Stimulated activated CD4-positive, alpha-beta T cell treated with anti-CD3 and anti-CD28 coated beads, Interleukin-15, amount 100 ng/mL, for 1 hour (primary cell): ENCODE data around the gene SP140.
"Not testable (repeated sequence)": the region's sequence is repeated elsewhere in the genome, so short reads cannot be mapped to it uniquely, and the experiment has no call there.

ENCODE experiments used
- DNase-seq, 2 donors: peaks; one replicate each; pipeline ENCODE4 v3.0.0-alpha.2; 2020; ENCODE audit warnings: low read depth in 1 of 2, low spot score in 1 of 2

Gene SP140

GRCh38 chr2:230282936-230283335 is 57.4 kb downstream of the SP140 start:
- DNase-seq: no peak

- no peak for DNase-seq
Observed at GRCh38 chr2:230286048-230286447, 60.5 kb downstream of the SP140 start.

- DNase-seq: not testable (repeated sequence)
Observed at GRCh38 chr2:230289311-230289710, 63.8 kb downstream of the SP140 start.

- no peak for DNase-seq
Observed at GRCh38 chr2:230295192-230295591, 69.7 kb downstream of the SP140 start.

- no peak for DNase-seq
Observed at GRCh38 chr2:230296917-230297316, 71.4 kb downstream of the SP140 start.

GRCh38 chr2:230299618-230300017 is 74.1 kb downstream of the SP140 start:
- DNase-seq: no peak

- DNase-seq: no peak
Observed at GRCh38 chr2:230305416-230306275, 80.1 kb downstream of the SP140 start.

- no peak for DNase-seq
Observed at GRCh38 chr2:230306474-230306873, 80.9 kb downstream of the SP140 start.

- no peak for DNase-seq
Observed at GRCh38 chr2:230307485-230307884, 81.9 kb downstream of the SP140 start.

- no peak for DNase-seq
Observed at GRCh38 chr2:230308402-230309000, 83.0 kb downstream of the SP140 start.

- DNase-seq: not testable (repeated sequence)
Observed at GRCh38 chr2:230310792-230311191, 85.3 kb downstream of the SP140 start.

- DNase-seq: not testable (repeated sequence)
Observed at GRCh38 chr2:230311634-230312033, 86.1 kb downstream of the SP140 start.

GRCh38 chr2:230312638-230313037 is 87.1 kb downstream of the SP140 start:
- DNase-seq: no peak

- DNase-seq: no peak
Observed at GRCh38 chr2:230317366-230317765, 91.8 kb downstream of the SP140 start.

- DNase-seq: no peak
Observed at GRCh38 chr2:230318190-230319121, 92.9 kb downstream of the SP140 start.

GRCh38 chr2:230319211-230319862 is 93.8 kb downstream of the SP140 start:
- DNase-seq: peak in 1 of 2 donors; percentile 52

- no peak for DNase-seq
Observed at GRCh38 chr2:230321031-230321430, 95.5 kb downstream of the SP140 start.

- no peak for DNase-seq
Observed at GRCh38 chr2:230322561-230323384, 97.2 kb downstream of the SP140 start.

- DNase-seq: no peak
Observed at GRCh38 chr2:230323385-230324106, 98.0 kb downstream of the SP140 start.
